Activated T-cell treated with anti-CD3 and anti-CD28 coated beads for 4 hours (primary cell): ENCODE data around the gene GPSM1.

ENCODE experiments used
- DNase-seq: peaks from one replicate; pipeline ENCODE4 v3.0.0-alpha.2; 2020

GPSM1 gene

GRCh38 chr9:136292026-136292538, 35.3 kb upstream of the GPSM1 start:
- no peak for DNase-seq

DNA sequence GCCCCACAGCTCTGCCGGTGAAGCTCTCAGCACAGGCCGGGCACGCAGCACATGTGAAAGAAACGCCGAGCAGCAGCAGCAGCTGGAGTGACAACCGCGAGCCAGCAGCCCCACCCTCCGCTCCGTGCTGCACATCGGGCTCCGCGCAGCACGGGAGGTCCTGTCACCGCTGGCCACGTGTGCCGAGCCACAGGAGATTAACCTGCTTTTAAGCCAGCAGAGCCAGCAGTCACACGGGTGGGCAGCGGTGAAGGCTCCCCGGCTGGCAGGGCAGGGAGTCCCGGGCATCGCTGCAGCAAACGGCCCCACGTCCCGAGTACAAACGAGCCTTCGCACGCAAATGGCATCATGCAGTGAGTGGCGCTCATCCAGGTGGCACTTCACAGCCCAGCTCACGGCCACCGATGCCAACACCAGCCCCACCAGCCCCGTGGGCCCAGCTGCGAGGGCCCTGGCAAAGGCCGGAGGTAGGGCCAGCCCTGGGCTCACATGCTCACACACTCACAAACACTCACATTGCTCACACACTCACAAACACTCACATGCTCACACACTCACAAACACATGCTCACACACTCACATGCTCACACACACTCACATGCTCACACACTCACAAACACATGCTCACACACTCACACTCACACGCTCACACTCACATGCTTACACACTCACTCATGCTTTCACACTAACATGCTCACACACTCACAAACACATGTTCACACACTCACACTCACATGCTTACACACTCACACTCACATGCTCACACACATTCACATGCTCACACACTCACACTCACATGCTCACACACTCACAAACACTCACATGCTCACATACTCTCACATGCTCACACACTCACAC, 34.5 kb upstream of the GPSM1 start:
- DNase-seq: no peak

GRCh38 chr9:136293476-136294077, 33.8 kb upstream of the GPSM1 start:
- no peak for DNase-seq

DNA sequence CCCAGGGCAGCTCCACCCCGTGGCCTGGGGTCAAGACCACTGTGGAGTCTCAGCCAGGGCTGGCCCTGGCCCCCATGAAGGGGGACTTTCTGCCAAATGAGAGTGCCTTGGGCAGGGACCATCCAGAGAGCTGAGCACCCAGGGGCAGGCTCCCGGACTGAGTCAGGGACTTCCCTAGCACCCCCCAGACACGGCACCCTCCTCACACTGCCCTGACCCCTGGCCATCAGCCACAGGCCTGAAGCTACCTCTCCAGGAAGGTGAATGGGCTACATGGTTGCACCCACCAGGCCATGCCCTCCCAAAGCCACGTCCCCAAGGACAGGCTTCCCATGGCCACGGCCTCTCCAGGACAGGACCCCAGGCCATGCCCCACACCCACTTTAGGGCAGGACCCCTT, 32.9 kb upstream of the GPSM1 start:
- no peak for DNase-seq

GRCh38 chr9:136295055-136295454, 32.3 kb upstream of the GPSM1 start:
- no peak for DNase-seq

- DNase-seq: no peak
These were observed 31.6 kb upstream of the GPSM1 start for GRCh38 chr9:136295542-136296433.

DNA sequence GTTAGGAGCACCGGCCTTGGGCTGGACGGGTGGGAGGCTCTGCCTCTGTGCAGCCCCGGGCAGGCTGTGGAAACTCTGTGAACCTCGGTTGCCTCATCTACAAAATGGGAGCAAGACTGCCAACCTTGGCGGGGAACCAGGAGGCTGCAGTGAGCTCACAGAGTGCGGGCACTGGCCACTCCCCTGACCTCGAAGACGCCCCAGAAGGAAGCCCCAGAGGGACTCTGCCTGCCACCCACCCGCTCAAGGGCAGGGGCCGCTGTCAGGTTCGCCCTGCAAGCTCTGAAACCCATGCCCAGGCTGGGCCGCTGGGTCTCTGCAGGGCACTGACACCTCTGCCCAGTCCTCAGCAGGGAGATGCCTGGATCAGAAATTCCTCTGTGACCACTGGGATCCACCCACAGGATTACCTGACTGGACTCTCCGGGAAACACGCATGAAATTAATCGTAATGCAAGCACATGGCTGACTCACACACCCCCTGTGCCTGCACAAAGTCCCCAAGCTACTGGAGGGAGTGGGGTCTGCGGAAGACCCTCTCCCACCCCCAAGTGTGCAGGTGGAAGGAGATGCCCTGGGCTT, 30.8 kb upstream of the GPSM1 start:
- no peak for DNase-seq

DNA sequence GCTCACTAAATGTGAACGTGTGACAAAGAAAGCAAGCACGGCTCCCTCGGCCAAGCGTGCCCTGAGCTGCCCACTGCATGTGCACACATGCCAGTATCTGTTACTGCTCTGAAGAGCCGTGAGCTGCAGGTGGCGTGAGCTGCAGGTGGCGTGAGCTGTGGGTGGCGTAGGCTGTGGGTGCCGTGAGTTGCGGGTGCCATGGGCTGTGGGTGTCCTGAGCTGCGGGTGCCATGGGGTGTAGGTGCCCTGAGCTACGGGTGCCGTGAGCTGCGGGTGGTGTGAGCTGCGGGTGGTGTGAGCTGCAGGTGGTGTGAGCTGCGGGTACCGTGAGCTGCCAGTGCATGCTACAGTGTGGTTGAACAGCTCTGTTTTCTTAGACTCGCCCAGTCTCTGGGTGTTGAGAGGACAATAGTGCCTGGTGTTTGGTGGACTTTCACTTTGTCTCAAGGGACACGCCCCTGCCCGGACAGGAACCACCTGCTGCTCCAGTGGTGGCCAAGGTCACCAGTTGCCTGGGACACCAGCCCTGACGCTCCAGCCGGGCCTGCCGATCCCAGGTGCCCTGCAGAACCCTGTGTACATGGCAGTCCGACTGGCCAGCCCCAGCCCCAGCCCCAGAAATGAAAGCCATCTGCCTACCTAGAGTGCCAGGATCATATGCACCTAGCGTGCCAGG, 30.2 kb upstream of the GPSM1 start:
- DNase-seq: no peak

DNA sequence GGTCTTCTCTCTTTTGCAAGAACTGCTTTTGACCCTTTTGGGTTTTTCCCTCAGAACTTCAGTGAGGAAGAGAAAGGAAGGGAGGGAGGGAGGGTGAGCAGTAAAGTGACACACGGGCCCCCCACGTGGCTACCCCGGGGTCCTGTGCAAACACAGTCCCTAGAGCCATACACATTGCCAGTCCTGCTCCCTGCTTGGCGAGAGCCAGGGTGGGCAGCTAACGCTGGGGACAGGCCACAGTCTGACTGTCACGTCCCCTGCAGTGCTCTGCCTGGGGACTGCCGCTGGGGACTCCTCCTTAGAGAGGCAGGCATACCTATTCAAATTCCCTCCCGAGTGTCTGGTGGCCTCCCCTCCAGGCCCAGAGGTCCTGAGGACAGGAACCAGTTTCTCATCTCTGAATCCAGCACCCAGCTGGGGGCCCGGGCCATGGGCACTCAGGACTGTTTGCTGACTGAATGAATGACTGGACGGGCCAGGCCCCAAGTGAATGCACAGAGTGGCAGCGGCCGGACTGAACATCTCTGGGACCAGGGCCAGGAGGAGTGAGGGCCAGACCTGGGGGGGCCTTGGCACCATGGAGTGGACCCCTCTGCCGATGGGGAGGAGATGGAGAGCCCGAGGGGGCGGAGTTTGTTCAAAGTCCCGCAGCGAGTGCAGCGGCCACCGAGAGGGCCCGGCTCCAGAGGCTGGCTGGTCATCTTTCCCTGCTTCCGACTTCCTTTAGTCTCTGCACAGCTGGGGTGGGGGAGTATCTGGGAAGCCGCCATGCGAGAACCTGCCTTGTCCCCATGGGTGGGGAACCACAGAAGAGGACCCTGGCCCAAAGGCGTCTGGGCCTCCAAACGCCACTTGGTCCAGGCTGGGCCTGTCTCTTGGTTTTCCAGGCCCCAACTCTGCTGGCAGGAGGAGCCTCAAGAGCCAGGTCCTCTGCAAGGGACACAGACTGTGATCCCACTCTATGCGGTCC, 29.3 kb upstream of the GPSM1 start:
- DNase-seq: no peak

DNA sequence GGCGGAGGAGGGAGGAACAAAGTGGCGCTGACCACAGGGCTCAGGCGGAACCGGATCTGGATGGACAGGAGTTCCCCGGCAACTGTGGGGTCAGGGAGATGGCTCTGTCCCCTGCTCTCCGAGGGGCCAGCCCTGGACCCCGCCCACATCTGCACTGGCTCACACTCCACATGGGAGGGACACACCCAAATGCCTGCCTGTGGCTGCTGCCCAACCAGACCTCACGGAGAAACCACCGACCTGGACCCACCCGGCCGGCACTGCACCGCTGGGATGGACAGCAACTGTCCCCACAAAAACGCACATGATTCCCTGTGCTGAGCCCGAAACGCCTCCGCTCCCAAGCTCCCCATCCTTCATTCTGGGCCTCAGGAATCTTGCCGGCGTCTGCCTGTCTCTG, 28.2 kb upstream of the GPSM1 start:
- no peak for DNase-seq

- DNase-seq: no peak
These were observed 27.8 kb upstream of the GPSM1 start for GRCh38 chr9:136299541-136299940.

GRCh38 chr9:136300016-136300545, 27.3 kb upstream of the GPSM1 start:
- DNase-seq: no peak

GRCh38 chr9:136300866-136301265, 26.5 kb upstream of the GPSM1 start:
- DNase-seq: no peak

DNA sequence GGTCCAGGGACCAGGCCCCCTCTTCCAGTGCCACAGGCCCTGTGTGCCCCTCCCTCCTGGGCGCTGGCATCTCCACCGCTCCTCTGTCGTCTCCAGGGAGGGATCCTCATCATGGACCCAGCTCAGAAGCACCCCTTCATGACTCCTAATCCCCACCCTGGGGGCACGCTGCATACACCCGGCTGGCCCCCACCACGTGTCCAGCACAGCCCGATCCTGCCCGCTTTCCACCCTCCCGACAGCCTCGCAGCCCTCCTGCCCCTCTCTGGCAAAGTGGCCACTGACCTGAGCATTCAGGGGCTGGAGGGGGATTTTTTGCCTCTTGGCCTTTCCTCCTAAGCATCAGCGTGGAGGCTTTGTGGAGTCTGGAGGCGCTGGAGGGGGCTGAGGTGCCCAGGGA, 24.8 kb upstream of the GPSM1 start:
- no peak for DNase-seq

- no peak for DNase-seq
These were observed 24.1 kb upstream of the GPSM1 start for GRCh38 chr9:136303066-136303824.

GRCh38 chr9:136303825-136304416, 23.4 kb upstream of the GPSM1 start, which contains the start of gene CCDC187:
TSS of gene CCDC187 (minus strand) at chr9:136304094. CDS start at chr9:136303830, 264 bp downstream.
- no peak for DNase-seq

DNA sequence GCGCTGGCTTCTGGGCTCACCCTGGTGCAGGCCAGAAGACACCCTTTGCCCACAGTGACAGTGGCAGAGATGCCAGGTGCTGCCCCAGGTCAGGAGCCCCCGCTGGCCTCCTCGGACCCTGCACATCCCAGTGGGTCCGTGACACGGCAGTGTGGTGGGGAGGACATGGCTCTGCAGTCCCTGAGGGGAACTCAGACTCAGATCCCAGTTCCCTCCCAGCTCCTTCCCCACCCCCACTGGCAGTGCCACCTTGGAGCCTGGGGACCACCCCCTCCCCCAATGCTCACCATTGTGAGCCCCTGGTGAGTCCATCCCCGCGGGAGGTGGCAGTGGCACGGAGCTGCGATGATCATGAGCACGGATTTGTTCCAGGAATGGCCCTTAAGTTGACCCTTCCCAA, 22.9 kb upstream of the GPSM1 start:
- DNase-seq: no peak

DNA sequence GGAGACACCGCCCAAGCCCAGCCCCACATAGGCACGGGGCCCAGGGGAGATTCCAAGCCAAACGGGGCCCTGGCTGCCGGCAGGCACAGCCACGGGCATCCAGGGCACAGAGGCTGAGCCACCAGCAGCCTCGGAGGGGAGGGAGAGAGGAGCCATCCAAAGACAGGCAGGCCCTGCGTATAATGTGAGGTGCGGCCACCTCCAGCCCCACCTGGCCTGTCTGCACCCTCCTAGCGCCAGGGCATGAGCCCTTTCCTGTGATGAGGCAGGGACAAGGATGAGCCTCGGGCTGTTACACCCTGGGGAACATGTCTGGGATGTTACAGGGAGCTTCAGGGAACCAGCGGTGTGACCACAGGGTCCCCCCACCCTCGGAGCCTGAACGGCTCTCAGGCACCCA, 22.4 kb upstream of the GPSM1 start:
- DNase-seq: no peak

GRCh38 chr9:136305804-136306203, 21.5 kb upstream of the GPSM1 start:
- DNase-seq: no peak
